Activated T-cell treated with anti-CD3 and anti-CD28 coated beads for 48 hours (primary cell): ENCODE results near the gene FAM221A.
"Not testable (repeated sequence)": the region's sequence is repeated elsewhere in the genome, so short reads cannot be mapped to it uniquely, and the experiment has no call there.

Source experiments
- DNase-seq: peaks from one replicate; pipeline ENCODE4 v3.0.0-alpha.2; 2020; ENCODE audit warnings: low read depth

The FAM221A gene

GRCh38 chr7:23679898-23680413 is at the start of gene FAM221A:
Gene FAM221A, plus strand, starts transcription at chr7:23680199. Its CDS starts 20 bp downstream, at chr7:23680219.
- DNase-seq = peak; percentile 82

- no peak for DNase-seq
Measured at GRCh38 chr7:23633417-23633816, 46.6 kb upstream of the FAM221A start.

GRCh38 chr7:23645822-23646221 is 34.2 kb upstream of the FAM221A start:
- DNase-seq = no peak

- no peak for DNase-seq
Measured at GRCh38 chr7:23653942-23654341, 26.1 kb upstream of the FAM221A start.

GRCh38 chr7:23654508-23654907 is 25.5 kb upstream of the FAM221A start:
- DNase-seq = no peak

- DNase-seq = no peak
Measured at GRCh38 chr7:23655433-23655832, 24.6 kb upstream of the FAM221A start.

- no peak for DNase-seq
Measured at GRCh38 chr7:23658831-23659427, 21.1 kb upstream of the FAM221A start.

- DNase-seq = no peak
Measured at GRCh38 chr7:23661385-23661784, 18.6 kb upstream of the FAM221A start.

- no peak for DNase-seq
Measured at GRCh38 chr7:23662124-23662983, 17.6 kb upstream of the FAM221A start.

GRCh38 chr7:23662984-23663313 is 17.1 kb upstream of the FAM221A start:
- DNase-seq = no peak

GRCh38 chr7:23664122-23664521 is 15.9 kb upstream of the FAM221A start:
- no peak for DNase-seq

GRCh38 chr7:23672033-23672432 is 8.0 kb upstream of the FAM221A start:
- no peak for DNase-seq

GRCh38 chr7:23680414-23681405 is 711 bp downstream of the FAM221A start:
- peak; percentile 27 for DNase-seq

- not testable (repeated sequence) for DNase-seq
Measured at GRCh38 chr7:23684041-23684440, 4.0 kb downstream of the FAM221A start.

GRCh38 chr7:23685731-23686130 is 5.7 kb downstream of the FAM221A start:
- DNase-seq = no peak

GRCh38 chr7:23687011-23687410 is 7.0 kb downstream of the FAM221A start:
- DNase-seq = no peak

- no peak for DNase-seq
Measured at GRCh38 chr7:23689165-23689564, 9.2 kb downstream of the FAM221A start.

GRCh38 chr7:23691320-23691719 is 11.3 kb downstream of the FAM221A start:
- DNase-seq = no peak

- DNase-seq = no peak
Measured at GRCh38 chr7:23693224-23693623, 13.2 kb downstream of the FAM221A start.

- peak; percentile 49 for DNase-seq
Measured at GRCh38 chr7:23696916-23697441, 17.0 kb downstream of the FAM221A start.

GRCh38 chr7:23698822-23699221 is 18.8 kb downstream of the FAM221A start:
- DNase-seq = no peak

GRCh38 chr7:23700046-23700445 is 20.0 kb downstream of the FAM221A start:
- no peak for DNase-seq
